Activated naive CD8-positive, alpha-beta T cell treated with anti-CD3 and anti-CD28 coated beads, Interleukin-2, amount 50 U/mL, for 24 hours (primary cell): ENCODE data around the gene KLK13.

Experiments
- ATAC-seq: fragments of 150-1000 bp; cut with Tn5 transposase; one replicate; pipeline ENCODE4 v1.10.0; 2021
- DNase-seq: peaks from one replicate; pipeline ENCODE4 v3.0.0; 2021
- H3K27ac Mint-ChIP-seq: one replicate; pipeline ENCODE4 v1.8.0; 2021; ENCODE audit warnings: mild to moderate bottlenecking, mixed read lengths
- H3K27me3 Mint-ChIP-seq: one replicate; pipeline ENCODE4 v1.8.0; 2021; ENCODE audit warnings: mixed read lengths
- H3K36me3 Mint-ChIP-seq: one replicate; pipeline ENCODE4 v1.8.0; 2021; ENCODE audit warnings: low read depth, mixed read lengths
- H3K4me1 Mint-ChIP-seq: one replicate; pipeline ENCODE4 v1.8.0; 2021; ENCODE audit warnings: mixed read lengths
- H3K4me3 Mint-ChIP-seq: one replicate; pipeline ENCODE4 v1.8.0; 2021; ENCODE audit warnings: mild to moderate bottlenecking, moderate library complexity, mixed read lengths
- H3K9me3 Mint-ChIP-seq: one replicate; pipeline ENCODE4 v1.8.0; 2021; ENCODE audit warnings: mixed read lengths

The KLK13 gene

DNA sequence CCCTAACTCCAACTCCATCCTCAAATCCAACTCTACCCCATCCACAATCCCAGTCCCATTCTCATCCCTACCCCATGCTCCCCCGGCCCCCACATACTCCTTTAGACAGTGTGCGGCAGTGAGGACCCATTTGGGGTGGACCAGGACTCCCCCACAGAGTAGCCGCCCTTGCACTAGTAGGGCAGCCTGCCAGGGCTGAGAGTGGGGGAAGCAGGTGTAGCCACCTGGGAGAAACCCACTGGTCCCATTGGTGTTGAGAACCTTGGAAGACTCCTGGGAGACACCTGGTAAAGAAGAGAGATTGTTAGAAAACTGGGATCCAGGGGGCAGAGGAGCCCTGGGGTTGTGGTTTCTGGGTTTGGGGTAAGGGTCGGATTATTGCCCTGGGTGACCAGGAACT is 4.6 kb downstream of the KLK13 start:
- no peak for ATAC-seq
- DNase-seq: no peak
- H3K4me1 Mint-ChIP-seq: peaks cover 2% of the 10 kb centered on the region
- H3K27me3 Mint-ChIP-seq: peaks cover 30% of the 10 kb centered on the region
- no peak overlapping the region for H3K27ac Mint-ChIP-seq
- peaks cover 6% of the 10 kb centered on the region for H3K9me3 Mint-ChIP-seq
- H3K4me3 Mint-ChIP-seq: no peak overlapping the region
- H3K36me3 Mint-ChIP-seq: no peaks in the 10 kb centered on the region

GRCh38 chr19:51059715-51060114 is 5.2 kb downstream of the KLK13 start:
- Mint-ChIP-seq H3K4me3 (no peak overlapping the region), H3K9me3 (peaks cover 6% of the 10 kb centered on the region), H3K36me3 (no peaks in the 10 kb centered on the region), H3K27me3 (peaks cover 29% of the 10 kb centered on the region), H3K4me1 (peaks cover 2% of the 10 kb centered on the region), H3K27ac (no peak overlapping the region)
- no peak for ATAC-seq
- no peak for DNase-seq

DNA sequence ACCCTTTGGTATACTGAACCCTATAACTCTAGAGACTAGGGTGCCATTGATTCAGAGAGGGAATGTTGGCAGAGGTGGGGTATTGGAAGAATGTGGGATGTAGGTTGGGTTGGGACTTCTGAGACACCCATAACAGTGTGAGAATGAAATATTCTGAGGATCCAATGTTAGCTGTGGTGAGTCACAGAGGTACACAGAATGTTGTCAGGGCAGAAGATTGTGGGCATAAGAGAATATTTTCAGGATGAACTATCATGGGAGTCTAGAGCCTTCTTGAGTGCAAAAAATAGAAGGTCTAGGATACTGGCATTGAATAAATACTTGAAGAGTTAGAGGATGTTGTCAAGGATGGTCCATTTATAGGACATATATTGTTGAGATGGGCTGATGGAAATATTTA is 9.0 kb downstream of the KLK13 start:
- H3K36me3 Mint-ChIP-seq: no peaks in the 10 kb centered on the region
- peaks cover 17% of the 10 kb centered on the region for H3K27me3 Mint-ChIP-seq
- DNase-seq: no peak
- no peak for ATAC-seq
- H3K4me1 Mint-ChIP-seq: no peaks in the 10 kb centered on the region
- H3K4me3 Mint-ChIP-seq: no peak overlapping the region
- no peak overlapping the region for H3K27ac Mint-ChIP-seq
- no peaks in the 10 kb centered on the region for H3K9me3 Mint-ChIP-seq

GRCh38 chr19:51047031-51047335 is 17.9 kb downstream of the KLK13 start:
- no peaks in the 10 kb centered on the region for H3K4me1 Mint-ChIP-seq
- ATAC-seq (no peak), DNase-seq (no peak)
- H3K27me3 Mint-ChIP-seq: peaks cover 31% of the 10 kb centered on the region
- no peak overlapping the region for H3K4me3 Mint-ChIP-seq
- no peaks in the 10 kb centered on the region for H3K9me3 Mint-ChIP-seq
- no peaks in the 10 kb centered on the region for H3K36me3 Mint-ChIP-seq
- no peak overlapping the region for H3K27ac Mint-ChIP-seq

DNA sequence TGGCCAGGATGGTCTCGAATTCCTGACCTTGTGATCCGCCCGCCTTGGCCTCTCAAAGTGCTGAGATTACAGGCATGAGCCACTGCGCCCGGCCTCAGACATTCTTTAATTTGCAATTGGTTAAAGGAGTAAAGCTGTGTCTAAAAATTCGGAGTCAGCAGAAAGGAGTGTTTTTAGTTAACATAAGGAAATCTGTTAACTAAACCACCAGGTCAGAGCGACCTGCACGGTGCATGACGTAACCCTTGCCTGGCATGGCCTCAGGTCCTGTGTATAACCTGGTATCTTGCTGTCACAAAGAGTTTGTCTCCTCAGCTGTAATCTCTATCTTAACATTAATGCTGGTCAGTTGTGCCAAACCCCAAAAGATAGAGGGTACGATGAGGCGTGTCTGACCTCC is 20.6 kb downstream of the KLK13 start:
- no peaks in the 10 kb centered on the region for H3K36me3 Mint-ChIP-seq
- DNase-seq: no peak
- H3K4me1 Mint-ChIP-seq: no peaks in the 10 kb centered on the region
- no peaks in the 10 kb centered on the region for H3K9me3 Mint-ChIP-seq
- no peak overlapping the region for H3K27ac Mint-ChIP-seq
- ATAC-seq: no peak
- no peak overlapping the region for H3K4me3 Mint-ChIP-seq
- peaks cover 21% of the 10 kb centered on the region for H3K27me3 Mint-ChIP-seq

GRCh38 chr19:51043497-51043896 is 21.4 kb downstream of the KLK13 start:
- ATAC-seq (no peak), DNase-seq (no peak)
- Mint-ChIP-seq H3K9me3 (no peaks in the 10 kb centered on the region), H3K27ac (no peak overlapping the region), H3K4me1 (no peaks in the 10 kb centered on the region), H3K4me3 (no peak overlapping the region), H3K36me3 (no peaks in the 10 kb centered on the region), H3K27me3 (peaks cover 16% of the 10 kb centered on the region)

DNA sequence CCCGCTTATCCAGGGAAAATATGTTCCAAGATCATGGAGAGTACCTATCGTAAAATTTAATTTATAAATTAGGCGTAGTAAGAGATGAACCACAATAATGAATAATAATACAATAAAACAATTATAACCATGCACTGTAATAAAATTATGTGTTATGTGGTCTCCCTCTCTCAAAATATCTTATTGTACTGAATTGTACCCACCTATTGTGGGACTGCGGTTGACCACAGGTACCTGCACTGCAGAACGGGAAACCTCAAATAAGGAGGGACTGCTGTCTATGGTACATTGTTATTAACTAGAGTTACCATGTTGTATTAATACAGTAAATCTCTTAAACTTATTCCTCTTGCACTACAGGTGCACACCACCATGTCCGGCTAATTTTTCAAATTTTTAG is 24.7 kb downstream of the KLK13 start:
- DNase-seq (no peak), ATAC-seq (no peak)
- Mint-ChIP-seq H3K4me3 (no peak overlapping the region), H3K27me3 (peaks cover 4% of the 10 kb centered on the region), H3K9me3 (no peaks in the 10 kb centered on the region), H3K4me1 (no peaks in the 10 kb centered on the region), H3K36me3 (no peaks in the 10 kb centered on the region), H3K27ac (no peak overlapping the region)

- H3K4me1 Mint-ChIP-seq: no peaks in the 10 kb centered on the region
- DNase-seq: no peak
- no peak overlapping the region for H3K27ac Mint-ChIP-seq
- peaks cover 11% of the 10 kb centered on the region for H3K27me3 Mint-ChIP-seq
- no peak overlapping the region for H3K4me3 Mint-ChIP-seq
- no peak for ATAC-seq
- H3K36me3 Mint-ChIP-seq: no peaks in the 10 kb centered on the region
- H3K9me3 Mint-ChIP-seq: no peaks in the 10 kb centered on the region
These were observed 28.4 kb downstream of the KLK13 start for GRCh38 chr19:51036519-51036918.

DNA sequence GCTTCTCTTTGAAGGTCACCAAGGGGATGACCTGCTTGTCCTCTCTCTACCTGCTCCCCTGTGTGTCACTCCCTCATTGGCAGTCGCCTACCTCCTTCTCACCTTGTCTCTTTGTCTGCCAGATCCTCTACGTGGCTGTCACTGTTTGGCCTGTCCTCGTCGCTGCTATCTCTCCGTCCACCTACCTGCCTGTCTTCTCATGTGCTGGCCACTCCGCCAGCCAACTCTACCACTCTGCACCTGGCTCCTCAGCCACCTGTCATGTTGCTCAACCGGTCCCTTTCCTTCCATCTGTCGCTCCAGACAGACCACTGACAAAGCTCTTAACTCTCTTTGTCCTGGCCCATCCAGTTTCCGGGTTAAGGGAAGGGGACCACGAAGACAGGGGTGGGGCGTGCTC is 30.2 kb downstream of the KLK13 start, which contains the start of gene KLK12:
KLK12 (minus strand) TSS at position 299 of the 400 bp plus-strand sequence. CDS start 381 bp downstream, outside the sequence.
- DNase-seq (no peak), ATAC-seq (no peak)
- H3K4me3 Mint-ChIP-seq: no peak within 1 kb of the TSS
- H3K27me3 Mint-ChIP-seq: peaks cover 20% of the 10 kb centered on the region
- H3K9me3 Mint-ChIP-seq: no peaks in the 10 kb centered on the region
- no peaks in the 10 kb centered on the region for H3K36me3 Mint-ChIP-seq
- no peak within 1 kb of the TSS for H3K27ac Mint-ChIP-seq
- no peaks in the 10 kb centered on the region for H3K4me1 Mint-ChIP-seq

DNA sequence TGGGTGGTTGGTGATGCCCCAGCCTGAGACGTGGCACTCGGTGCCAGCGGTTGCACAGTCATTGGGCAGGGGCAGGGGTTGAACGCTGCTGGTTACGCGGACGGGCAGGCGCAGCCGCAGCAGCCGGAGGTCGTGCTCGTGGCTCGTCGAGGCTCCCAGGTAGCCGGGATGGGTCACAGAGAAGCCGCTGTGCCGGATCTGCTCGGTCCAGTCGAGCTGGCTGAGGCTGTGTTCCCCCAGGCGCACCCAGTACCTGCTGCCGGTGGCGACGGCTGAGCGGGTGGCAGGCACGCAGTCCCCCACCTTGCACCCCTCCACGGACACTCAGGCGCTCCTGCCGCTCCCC is 33.0 kb downstream of the KLK13 start:
- H3K27me3 Mint-ChIP-seq: peaks cover 27% of the 10 kb centered on the region
- H3K4me1 Mint-ChIP-seq: no peaks in the 10 kb centered on the region
- no peak for DNase-seq
- no peaks in the 10 kb centered on the region for H3K9me3 Mint-ChIP-seq
- H3K36me3 Mint-ChIP-seq: no peaks in the 10 kb centered on the region
- no peak for ATAC-seq
- no peak overlapping the region for H3K4me3 Mint-ChIP-seq
- no peak overlapping the region for H3K27ac Mint-ChIP-seq

GRCh38 chr19:51031220-51031879 is 33.5 kb downstream of the KLK13 start:
- no peak overlapping the region for H3K27ac Mint-ChIP-seq
- H3K36me3 Mint-ChIP-seq: no peaks in the 10 kb centered on the region
- DNase-seq: no peak
- peaks cover 30% of the 10 kb centered on the region for H3K27me3 Mint-ChIP-seq
- no peak for ATAC-seq
- H3K4me1 Mint-ChIP-seq: no peaks in the 10 kb centered on the region
- H3K9me3 Mint-ChIP-seq: no peaks in the 10 kb centered on the region
- no peak overlapping the region for H3K4me3 Mint-ChIP-seq

GRCh38 chr19:51030631-51031030 is 34.3 kb downstream of the KLK13 start:
- H3K4me1 Mint-ChIP-seq: no peaks in the 10 kb centered on the region
- no peak overlapping the region for H3K4me3 Mint-ChIP-seq
- peaks cover 30% of the 10 kb centered on the region for H3K27me3 Mint-ChIP-seq
- no peaks in the 10 kb centered on the region for H3K9me3 Mint-ChIP-seq
- H3K27ac Mint-ChIP-seq: no peak overlapping the region
- DNase-seq (no peak), ATAC-seq (no peak)
- H3K36me3 Mint-ChIP-seq: no peaks in the 10 kb centered on the region

DNA sequence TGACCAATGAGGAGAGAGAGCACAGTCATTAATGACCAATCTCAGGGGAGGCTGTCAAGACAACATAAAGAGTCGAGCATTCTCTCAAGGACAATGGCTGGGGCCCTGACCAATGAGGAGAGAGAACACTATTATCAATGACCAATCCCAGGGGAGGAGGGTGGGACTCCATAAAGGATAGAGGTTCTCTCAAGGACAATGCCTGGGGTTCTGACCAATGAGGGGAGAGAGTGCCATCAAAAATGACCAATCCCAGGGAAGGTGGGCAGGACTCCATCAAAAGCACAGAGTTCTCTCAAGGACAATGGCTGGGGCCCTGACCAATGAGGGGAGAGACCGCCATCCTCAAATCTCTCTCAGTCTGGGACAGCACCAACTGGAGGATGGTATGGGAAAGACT is 35.2 kb downstream of the KLK13 start:
- no peaks in the 10 kb centered on the region for H3K9me3 Mint-ChIP-seq
- H3K27me3 Mint-ChIP-seq: peaks cover 33% of the 10 kb centered on the region
- no peak overlapping the region for H3K4me3 Mint-ChIP-seq
- no peaks in the 10 kb centered on the region for H3K36me3 Mint-ChIP-seq
- ATAC-seq (no peak), DNase-seq (no peak)
- no peak overlapping the region for H3K27ac Mint-ChIP-seq
- no peaks in the 10 kb centered on the region for H3K4me1 Mint-ChIP-seq

DNA sequence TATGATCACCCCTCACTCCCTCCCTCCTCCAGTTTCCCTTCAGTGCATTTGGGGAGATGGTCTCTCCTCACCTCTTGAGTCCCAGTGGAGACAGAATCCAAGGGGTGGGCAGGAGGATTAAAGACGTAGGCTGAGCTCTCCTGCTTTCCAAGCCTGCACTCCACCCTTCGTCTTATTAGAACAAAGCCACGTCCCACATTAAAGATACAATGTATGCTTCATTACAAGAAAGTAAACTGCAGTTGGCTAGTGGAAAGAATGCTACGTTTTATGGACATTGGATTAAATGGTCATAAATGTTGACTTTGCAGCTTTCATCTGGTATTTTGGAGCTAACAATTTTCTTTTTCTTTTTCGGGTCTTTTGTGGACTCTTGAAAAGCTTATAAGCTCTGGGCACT is 37.0 kb downstream of the KLK13 start:
- DNase-seq: no peak
- peaks cover 35% of the 10 kb centered on the region for H3K27me3 Mint-ChIP-seq

DNA sequence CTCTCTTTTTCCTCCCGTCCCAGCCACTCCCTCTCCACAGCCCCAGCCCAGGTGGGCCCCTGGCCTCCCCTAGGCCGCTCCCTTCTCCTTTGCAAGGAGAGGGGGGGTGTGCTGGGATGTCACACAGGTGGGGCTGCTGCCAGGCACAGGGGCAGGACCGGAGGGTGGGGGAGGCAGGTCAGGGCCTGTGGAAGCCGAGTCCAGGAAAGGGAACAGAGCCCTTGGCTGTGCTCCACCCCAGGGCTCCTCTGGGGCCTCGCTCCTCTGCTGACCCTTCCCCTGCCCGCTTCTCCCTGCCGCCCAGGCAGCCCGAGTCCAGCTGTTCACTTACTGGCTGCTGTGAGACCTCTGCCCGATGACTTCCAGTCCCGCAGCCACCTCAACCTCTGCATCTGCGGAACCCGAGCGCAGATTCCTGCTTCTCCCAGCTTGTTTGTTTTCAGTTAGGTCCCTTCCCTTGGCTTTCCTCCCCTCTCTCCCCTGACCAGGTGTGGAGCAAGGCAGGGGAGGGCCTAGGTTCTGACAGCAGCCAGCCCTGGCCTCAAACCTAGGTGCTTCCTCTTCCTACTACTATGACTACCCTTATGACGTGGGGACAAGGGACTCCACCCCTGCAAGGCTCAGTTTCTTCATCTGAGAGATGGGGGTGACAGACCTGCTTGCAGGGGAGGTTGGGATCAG is 37.6 kb downstream of the KLK13 start:
- no peaks in the 10 kb centered on the region for H3K36me3 Mint-ChIP-seq

More for the DNA sequence above, 37.0 kb downstream of the KLK13 start:
- Mint-ChIP-seq H3K4me3 (no peak overlapping the region), H3K9me3 (no peaks in the 10 kb centered on the region), H3K4me1 (no peaks in the 10 kb centered on the region), H3K27ac (no peak overlapping the region), H3K36me3 (no peaks in the 10 kb centered on the region)
- ATAC-seq: no peak

GRCh38 chr19:51026554-51026831 is 38.4 kb downstream of the KLK13 start, which contains the start of gene KLK11:
Gene KLK11 (minus strand): TSS chr19:51026616. CDS start chr19:51025631, 985 bp downstream.
- no peak within 1 kb of the TSS for H3K4me3 Mint-ChIP-seq
- H3K9me3 Mint-ChIP-seq: no peaks in the 10 kb centered on the region
- ATAC-seq (no peak), DNase-seq (no peak)
- H3K27me3 Mint-ChIP-seq: peaks cover 42% of the 10 kb centered on the region
- no peaks in the 10 kb centered on the region for H3K36me3 Mint-ChIP-seq
- no peaks in the 10 kb centered on the region for H3K4me1 Mint-ChIP-seq
- no peak within 1 kb of the TSS for H3K27ac Mint-ChIP-seq

More for the DNA sequence above, 37.6 kb downstream of the KLK13 start:
- Mint-ChIP-seq H3K4me3 (no peak overlapping the region), H3K9me3 (no peaks in the 10 kb centered on the region), H3K27ac (no peak overlapping the region), H3K27me3 (peaks cover 41% of the 10 kb centered on the region), H3K4me1 (no peaks in the 10 kb centered on the region)
- DNase-seq: no peak
- no peak for ATAC-seq
